Measurements from ENCODE around the gene GTF2H3. TPM values are rescaled to one million over a fixed set of nuclear protein-coding genes. Genes with fewer than 3 reads are reported as not detected.

The GTF2H3 gene
- total and polyA plus RNA-seq, 2 donors (not counting 1 experiment from before 2014, with no cell fraction given) = 10.5 to 24.2 TPM

DNA sequence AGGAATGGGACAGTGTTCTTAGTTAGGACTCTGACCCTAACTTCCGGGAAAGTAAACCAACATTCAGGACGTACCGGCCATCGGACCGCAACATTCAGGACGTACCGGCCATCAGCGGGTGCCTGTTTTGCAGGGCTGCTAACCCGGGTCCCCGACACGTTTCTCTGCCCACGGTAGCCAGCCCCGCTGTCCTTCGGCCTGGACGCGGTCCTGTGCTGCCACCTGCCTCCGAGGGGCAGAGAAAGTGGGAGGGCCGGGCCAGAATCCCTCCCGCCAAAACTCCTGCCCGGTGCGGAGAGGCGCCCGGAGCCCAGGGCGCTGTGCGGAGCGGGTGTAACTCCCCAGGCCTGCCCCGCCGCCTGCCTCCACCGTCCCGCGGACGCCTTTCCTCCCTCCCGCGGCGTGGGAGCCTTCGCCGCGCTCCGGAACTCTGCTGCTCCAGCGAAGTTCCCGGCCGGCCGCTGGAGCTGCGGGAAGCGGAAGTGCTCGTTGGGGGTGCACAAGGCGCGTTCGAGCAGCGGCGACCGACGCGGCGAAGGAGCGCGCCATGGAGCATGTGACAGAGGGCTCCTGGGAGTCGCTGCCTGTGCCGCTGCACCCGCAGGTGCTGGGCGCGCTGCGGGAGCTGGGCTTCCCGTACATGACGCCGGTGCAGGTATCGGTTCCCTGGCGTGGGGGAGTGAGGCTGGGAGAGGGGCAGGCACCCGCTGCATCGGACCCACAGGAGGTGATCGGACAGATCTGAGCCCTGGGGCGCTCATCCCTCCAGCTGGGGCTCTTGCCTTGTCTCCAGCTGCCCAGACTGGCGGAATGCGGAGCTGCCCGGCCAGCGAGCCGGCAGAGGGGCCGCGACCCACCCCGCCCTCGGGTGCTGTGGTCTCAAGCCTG, 31.8 kb upstream of the GTF2H3 start, which contains the start of gene DDX55:
DDX55 (plus strand) TSS at position 498 of the 888 bp plus-strand sequence; CDS start at position 548, 50 bp downstream.
- peaks cover 12 to 23% of the 10 kb centered on the region in 2 donors for H3K4me1 ChIP-seq (ENCODE audit: control insufficient read depth in 2 of 2, insufficient read depth in 2 of 2, low read length in 2 of 2)
- H3K27me3 ChIP-seq (replicated peaks in 1 of 4; ENCODE audit: control extremely low read depth in 1 of 4, control insufficient read depth in 3 of 4, insufficient read depth in 4 of 4, low read length in 3 of 4) = no peaks in the 10 kb centered on the region
- H3K4me3 ChIP-seq (ENCODE audit: control extremely low read depth in 1 of 5, extremely low read depth in 1 of 5, insufficient read depth in 1 of 5, low read depth in 2 of 5, low read length in 4 of 5) = peak within 1 kb of the TSS; percentile 62 to 99 (median 93)
- H2AFZ ChIP-seq (ENCODE audit: insufficient read depth, low read depth, low read length, poor library complexity, severe bottlenecking) = peak within 1 kb of the TSS; percentile 93
- H3K79me2 ChIP-seq (ENCODE audit: control insufficient read depth, insufficient read depth, low read length) = peaks cover 60% of the 10 kb centered on the region
- H4K20me1 ChIP-seq (ENCODE audit: control insufficient read depth, insufficient read depth, low read length, poor library complexity, severe bottlenecking) = peaks cover 11% of the 10 kb centered on the region
- ChIA-PET POLR2A (interaction anchor here (0.5 to 1.4 kb wide), 6 partner anchors 10 to 1101 kb away, joined by 3 to 10 read pairs (median 4); partner anchors contain the start of genes SBNO1 and ZCCHC8), CTCF (interaction anchor here (1.0 to 2.0 kb wide), 5 partner anchors 10 to 332 kb away, joined by 3 to 6 read pairs (median 4); no protein-coding TSS in a partner anchor)
- H3K27ac ChIP-seq (ENCODE audit: low read length in 2 of 2) = peak within 1 kb of the TSS; percentile 74 to 85
- Mint-ChIP-seq H3K9me3 (ENCODE audit: insufficient read depth) (no peaks in the 10 kb centered on the region), H3K27me3 (no peaks in the 10 kb centered on the region), H3K27ac (peak within 1 kb of the TSS; percentile 97), H3K4me1 (peaks cover 23% of the 10 kb centered on the region), H3K4me3 (peak within 1 kb of the TSS; percentile 99)
- H3K9ac ChIP-seq (ENCODE audit: low read length) = peak within 1 kb of the TSS; percentile 94
- DNase-seq (peak; percentile 93), ATAC-seq (ENCODE audit: low read depth) (peak; percentile 89)
- intact Hi-C loops (cut with micrococcal nuclease) = loop anchor here (1.0 to 5.0 kb wide), 5 partner anchors 18 to 850 kb away; partner anchors contain the start of genes EIF2B1, GTF2H3 and TMED2
- TF ChIP-seq, protein P1, sequence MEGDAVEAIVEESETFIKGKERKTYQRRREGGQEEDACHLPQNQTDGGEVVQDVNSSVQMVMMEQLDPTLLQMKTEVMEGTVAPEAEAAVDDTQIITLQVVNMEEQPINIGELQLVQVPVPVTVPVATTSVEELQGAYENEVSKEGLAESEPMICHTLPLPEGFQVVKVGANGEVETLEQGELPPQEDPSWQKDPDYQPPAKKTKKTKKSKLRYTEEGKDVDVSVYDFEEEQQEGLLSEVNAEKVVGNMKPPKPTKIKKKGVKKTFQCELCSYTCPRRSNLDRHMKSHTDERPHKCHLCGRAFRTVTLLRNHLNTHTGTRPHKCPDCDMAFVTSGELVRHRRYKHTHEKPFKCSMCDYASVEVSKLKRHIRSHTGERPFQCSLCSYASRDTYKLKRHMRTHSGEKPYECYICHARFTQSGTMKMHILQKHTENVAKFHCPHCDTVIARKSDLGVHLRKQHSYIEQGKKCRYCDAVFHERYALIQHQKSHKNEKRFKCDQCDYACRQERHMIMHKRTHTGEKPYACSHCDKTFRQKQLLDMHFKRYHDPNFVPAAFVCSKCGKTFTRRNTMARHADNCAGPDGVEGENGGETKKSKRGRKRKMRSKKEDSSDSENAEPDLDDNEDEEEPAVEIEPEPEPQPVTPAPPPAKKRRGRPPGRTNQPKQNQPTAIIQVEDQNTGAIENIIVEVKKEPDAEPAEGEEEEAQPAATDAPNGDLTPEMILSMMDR (IDR thresholded peaks at IDR 0.05) = peak; percentile 40
- TF ChIP-seq EZH2 (IDR thresholded peaks at IDR 0.05; ENCODE audit: borderline replicate concordance, insufficient read depth, low read depth, low read length, poor library complexity, severe bottlenecking) = no peak
- peak within 1 kb of the TSS; percentile 94 for H3K4me2 ChIP-seq (replicated peaks; ENCODE audit: low read depth, low read length, poor library complexity, severe bottlenecking)
- no peaks in the 10 kb centered on the region for H3K9me3 ChIP-seq (ENCODE audit: control extremely low read depth in 1 of 3, control insufficient read depth in 2 of 3, insufficient read depth in 1 of 3, low read length in 2 of 3)
- WGBS (ENCODE audit: insufficient coverage) = under 1% methylated on average over 81 of the region's 81 CpGs
- peaks cover 0 to 31% of the 10 kb centered on the region in 2 experiments for H3K36me3 ChIP-seq (replicated peaks in 1 of 2; ENCODE audit: control extremely low read depth in 1 of 2, control insufficient read depth in 1 of 2, extremely low read depth in 1 of 2, insufficient read depth in 2 of 2, low read length in 1 of 2)
